NOMO-1 (cell line): ENCODE data around the gene GRIA2.
A peak's percentile ranks its signal among the peaks of the same experiment; 100 is the strongest.
"Not testable (repeated sequence)": the region's sequence is repeated elsewhere in the genome, so short reads cannot be mapped to it uniquely, and the experiment has no call there.

Experiments
- DNase-seq, 2 experiments: peaks; one replicate each; lab custom pipeline; 2025; ENCODE audit not compliant: unreplicated experiment in 2 of 2; lab: John Stamatoyannopoulos, UW

Gene GRIA2

DNA sequence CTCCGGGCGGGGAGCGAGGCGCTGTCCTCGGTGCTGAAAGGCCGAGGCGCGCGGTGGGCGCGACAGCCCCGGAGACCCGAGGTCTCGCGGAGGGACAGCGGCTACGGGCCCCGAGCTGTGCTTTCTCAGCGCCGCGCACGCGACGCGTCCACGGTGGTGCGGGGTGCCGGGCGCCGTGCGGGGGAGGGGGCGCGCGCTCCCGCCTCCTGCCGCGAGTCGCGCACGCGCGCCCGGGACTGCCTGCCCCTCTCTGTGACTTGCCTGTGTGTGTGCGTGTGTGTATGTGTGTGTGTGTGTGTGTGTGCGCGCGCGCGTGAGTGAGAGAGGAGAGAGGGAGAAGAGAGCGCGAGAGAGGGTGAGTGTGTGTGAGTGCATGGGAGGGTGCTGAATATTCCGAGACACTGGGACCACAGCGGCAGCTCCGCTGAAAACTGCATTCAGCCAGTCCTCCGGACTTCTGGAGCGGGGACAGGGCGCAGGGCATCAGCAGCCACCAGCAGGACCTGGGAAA, at the start of gene GRIA2:
Gene GRIA2, plus strand, starts transcription at position 358 of the 511 bp plus-strand sequence. CDS start 315 bp downstream, outside the sequence.
- DNase-seq = no peak

DNA sequence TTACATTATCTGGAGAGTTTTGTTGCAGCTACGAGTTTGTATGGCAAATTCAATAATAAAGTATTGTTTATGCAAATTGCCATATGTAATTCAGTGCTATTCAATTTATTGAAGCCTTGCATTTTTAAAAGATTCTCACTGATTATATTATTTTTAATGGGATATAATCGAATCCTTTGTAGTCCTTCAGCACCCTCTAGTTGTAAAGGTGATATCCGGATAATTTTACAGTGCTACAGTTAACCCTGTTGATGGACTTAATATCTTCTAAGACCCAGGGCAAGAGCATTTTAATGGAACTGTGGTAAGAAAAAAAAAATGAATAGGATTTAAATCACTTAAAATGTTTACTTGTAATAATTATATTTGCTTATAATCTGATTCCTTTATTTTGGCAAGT, 48.5 kb upstream of the GRIA2 start:
- no peak for DNase-seq

- DNase-seq = not testable (repeated sequence)
Observed at GRCh38 chr4:157180268-157180667, 40.3 kb upstream of the GRIA2 start.

DNA sequence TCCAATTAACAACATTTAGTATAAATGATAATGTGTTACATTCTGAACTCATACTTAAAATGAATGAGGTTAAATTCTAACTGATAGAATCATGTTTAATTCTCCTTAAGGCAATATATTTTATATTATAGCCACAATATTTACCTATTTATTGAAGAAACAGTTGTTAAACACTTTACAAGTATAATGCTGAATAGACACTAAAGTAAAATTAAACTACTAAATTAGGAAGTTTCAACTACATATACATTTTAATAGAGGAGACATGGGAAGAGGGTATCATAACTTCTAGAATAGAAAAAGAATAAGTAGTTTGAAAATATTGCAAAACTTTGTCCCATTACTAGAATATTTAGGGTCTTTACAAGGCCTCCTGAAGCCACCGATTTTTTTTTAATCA, 36.2 kb upstream of the GRIA2 start:
- no peak for DNase-seq

DNA sequence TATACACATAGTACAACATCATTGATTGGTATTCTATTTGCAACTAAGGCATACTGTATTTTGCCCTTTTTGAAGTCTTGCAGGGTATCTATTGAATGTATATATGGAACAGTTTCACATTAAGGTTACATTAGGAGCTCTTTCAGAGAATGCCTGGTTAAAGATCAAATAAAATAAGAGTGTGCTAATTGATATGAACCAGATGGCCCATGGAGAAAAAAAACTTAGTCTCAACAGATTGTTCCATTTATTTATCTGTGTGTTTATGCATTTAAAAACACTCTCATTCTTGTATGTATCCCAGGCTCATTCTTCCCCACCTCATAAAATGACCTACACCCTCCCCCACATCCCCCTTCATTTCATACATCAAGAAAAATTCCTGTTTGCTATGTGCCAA, 35.2 kb upstream of the GRIA2 start:
- DNase-seq = no peak

DNA sequence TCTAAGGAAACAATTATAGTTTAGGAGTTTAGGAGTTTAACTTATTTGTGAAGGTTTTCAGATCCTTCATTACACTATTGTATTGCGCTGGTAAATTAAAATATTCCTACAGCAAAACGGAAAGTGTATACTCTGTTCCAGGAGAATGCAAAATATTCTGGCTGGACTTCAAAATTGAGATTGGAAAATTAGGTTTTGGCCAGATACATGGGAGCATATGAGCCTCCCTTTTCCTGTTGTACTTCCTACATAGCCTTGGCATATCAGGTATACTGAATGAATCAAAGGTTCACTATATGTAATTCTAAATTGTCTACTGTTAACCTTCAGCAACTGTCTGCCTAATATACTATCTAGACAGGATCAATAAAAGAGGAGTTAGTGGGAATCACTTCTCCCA, 25.2 kb upstream of the GRIA2 start:
- DNase-seq = no peak

DNA sequence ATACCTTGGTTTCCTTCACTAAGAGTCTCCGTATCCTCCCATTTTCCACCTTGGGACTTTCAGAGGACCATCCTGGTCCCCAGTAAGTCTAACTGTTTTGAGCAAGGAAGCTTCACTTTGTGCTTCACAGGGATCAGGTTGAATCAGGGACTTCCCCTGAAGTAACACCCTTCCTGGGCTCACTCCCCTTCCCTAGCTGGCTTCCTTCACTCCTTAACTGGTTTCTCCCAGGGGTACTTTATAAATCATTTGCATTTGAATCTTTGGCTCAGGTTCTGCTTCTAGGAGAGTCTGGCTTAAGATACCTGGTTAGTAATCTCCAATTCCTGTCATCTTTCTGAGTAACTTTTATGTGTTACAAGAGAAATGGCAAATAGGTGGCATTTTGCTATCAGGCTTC, 24.5 kb upstream of the GRIA2 start:
- no peak for DNase-seq

GRCh38 chr4:157204634-157205244, 15.8 kb upstream of the GRIA2 start:
- no peak for DNase-seq

- peak in 1 of 2 experiments; percentile 51 for DNase-seq
Observed at GRCh38 chr4:157217708-157218107, 2.8 kb upstream of the GRIA2 start.

- DNase-seq = no peak
Observed at GRCh38 chr4:157219711-157220370, 687 bp upstream of the GRIA2 start.

DNA sequence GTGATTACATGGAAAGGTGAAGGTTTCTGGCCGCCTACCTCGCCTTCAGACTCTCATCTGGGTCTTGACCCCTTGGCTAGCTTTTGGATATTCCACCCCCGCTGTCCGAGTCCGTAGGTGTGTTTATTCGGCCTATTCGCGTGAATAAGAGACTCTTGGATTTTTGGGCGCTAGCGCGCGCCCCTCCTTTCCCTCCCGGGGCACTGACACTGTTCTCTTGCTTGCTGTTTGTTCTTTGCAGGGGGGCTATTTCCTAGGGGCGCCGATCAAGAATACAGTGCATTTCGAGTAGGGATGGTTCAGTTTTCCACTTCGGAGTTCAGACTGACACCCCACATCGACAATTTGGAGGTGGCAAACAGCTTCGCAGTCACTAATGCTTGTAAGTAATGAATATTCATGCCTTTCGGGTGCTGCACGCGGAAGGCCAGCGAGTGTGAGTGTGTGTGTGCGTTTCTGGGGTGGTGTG, 932 bp downstream of the GRIA2 start:
- DNase-seq = no peak

- no peak for DNase-seq
Observed at GRCh38 chr4:157221895-157222770, 1.6 kb downstream of the GRIA2 start.

DNA sequence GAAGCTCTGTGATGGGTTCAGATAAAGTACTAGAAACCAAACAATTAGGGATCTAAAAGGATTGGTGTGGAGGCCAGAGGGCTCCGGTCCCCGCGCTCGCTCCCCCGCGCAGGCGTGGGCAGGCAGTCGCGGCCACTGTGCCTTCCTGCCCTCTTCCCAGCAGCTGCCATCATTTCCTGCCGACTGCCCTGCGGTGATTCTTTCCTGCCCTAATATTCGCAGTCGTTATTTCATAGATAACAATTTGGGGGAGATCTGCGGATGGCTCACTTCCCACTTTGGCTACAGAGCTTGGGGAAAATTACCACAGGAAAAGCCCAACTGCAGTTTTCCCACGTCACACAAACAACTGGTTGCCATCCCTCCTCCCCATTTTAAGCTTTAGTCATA, 2.2 kb downstream of the GRIA2 start:
- no peak for DNase-seq

- DNase-seq = no peak
Observed at GRCh38 chr4:157223456-157223855, 2.9 kb downstream of the GRIA2 start.

- no peak for DNase-seq
Observed at GRCh38 chr4:157225096-157225495, 4.6 kb downstream of the GRIA2 start.

DNA sequence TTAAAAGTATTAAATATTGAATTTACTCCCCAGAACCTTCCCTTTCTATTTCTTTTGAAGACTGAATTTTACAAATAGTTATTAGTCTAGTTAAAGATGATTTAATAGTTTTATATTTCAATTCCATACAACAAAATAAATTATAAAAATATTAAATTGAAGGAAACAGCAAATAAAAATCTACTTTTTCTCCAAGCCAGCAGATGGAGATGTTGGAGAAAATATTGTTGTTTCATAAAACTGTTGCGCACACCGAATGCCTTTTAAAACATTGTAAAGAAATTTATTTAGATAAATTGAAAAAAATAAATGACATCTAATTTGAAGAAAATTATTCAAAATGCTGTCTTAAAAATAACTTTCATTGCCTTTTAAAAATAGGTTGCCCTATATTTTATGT, 5.5 kb downstream of the GRIA2 start:
- no peak for DNase-seq

GRCh38 chr4:157226601-157227000, 6.1 kb downstream of the GRIA2 start:
- DNase-seq = no peak

DNA sequence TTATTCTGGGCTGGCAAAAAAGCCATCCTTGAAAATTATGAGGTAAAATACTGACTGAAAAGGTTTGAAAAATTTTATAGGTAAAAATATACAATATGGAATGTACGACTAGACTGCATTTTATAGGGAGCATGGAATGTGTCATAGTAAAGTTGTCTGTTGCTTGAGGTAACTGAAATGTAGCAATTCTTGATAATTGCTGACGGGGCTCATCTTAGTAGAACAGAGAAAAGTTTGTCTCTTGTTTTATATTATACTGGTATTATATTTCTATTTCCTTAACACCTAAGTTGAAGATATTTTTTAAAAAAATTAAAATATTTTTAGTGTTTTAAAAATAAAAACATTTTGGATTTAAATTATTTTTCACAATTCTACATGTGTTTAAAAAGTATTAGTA, 11.0 kb downstream of the GRIA2 start:
- DNase-seq = no peak

DNA sequence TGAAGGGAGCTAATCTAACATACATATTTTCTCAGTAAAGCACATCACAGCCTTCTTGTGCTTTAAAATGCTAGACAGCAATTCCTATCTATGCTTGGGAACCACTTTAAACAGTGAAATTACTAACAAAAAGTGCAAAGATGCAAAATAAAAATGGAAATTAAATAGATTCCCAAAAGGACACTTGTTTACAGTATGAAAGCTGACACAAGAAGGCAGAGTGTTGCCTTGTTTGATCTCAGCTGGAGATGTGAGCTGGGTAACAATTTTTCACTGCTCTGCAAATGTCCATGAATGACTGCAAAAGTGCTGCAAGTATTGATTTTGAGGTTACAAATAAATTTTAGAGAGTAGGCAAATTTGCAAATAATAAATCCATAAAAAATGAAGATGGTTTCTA, 22.3 kb downstream of the GRIA2 start:
- no peak for DNase-seq

- DNase-seq = no peak
Observed at GRCh38 chr4:157244348-157244747, 23.8 kb downstream of the GRIA2 start.

DNA sequence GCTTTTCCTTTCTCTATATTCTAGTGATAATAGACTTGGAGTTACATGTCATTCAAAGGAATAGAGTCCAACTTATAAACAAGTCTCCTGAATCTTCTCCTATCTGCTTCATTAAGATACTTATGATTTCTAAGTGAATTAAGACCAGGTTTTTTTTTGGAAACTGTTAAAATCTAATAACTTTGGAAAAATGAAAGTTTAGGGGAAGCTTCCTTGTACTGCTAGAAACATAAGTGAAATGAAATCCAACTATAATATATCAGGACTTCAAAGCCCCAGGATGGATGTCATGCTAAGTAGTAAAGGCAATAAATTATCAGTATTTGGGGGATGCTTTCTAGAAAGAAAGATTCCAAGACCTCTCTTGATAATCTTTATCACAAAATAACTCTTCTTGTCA, 24.8 kb downstream of the GRIA2 start:
- no peak for DNase-seq
